Activated CD8-positive, alpha-beta memory T cell treated with anti-CD3 and anti-CD28 coated beads for 1 hour (primary cell): ENCODE measurements around the gene ROCK2.

ENCODE experiments used
- DNase-seq, 2 donors: peaks; one replicate each; pipeline ENCODE4 v3.0.0-alpha.2; 2020; ENCODE audit warnings: low read depth in 1 of 2; ENCODE audit errors: extremely low read depth in 1 of 2

Gene ROCK2

GRCh38 chr2:11132036-11132671 is 212.3 kb downstream of the ROCK2 start:
- no peak for DNase-seq

GRCh38 chr2:11131166-11131920 is 213.1 kb downstream of the ROCK2 start:
- no peak for DNase-seq
